ENCODE data around the gene TEFM.

- no peak for TF ChIP-seq CTCF (IDR thresholded peaks at IDR 0.05)
- no peak for TF ChIP-seq POLR2A (IDR thresholded peaks at IDR 0.05)
- no peak for TF ChIP-seq EP300 (IDR thresholded peaks at IDR 0.05; ENCODE audit: low read depth)
These were observed 14.9 kb upstream of the TEFM start for GRCh38 chr17:30920683-30921543.
